ENCODE data around the gene PARG.
"Not testable (repeated sequence)": the region's sequence is repeated elsewhere in the genome, so short reads cannot be mapped to it uniquely, and the experiment has no call there.

The PARG gene

GRCh38 chr10:49819234-49819958 lies 122.4 kb downstream of the PARG start:
- DNase-seq, result no peak

GRCh38 chr10:49817845-49818244 lies 124.0 kb downstream of the PARG start:
- no peak for DNase-seq

GRCh38 chr10:49803988-49804387 lies 137.8 kb downstream of the PARG start:
- no peak for DNase-seq

GRCh38 chr10:49798275-49798674 lies 143.6 kb downstream of the PARG start:
- DNase-seq, result no peak

- no peak for DNase-seq
These were observed 150.7 kb downstream of the PARG start for GRCh38 chr10:49791100-49791499.

GRCh38 chr10:49784681-49785080 lies 157.1 kb downstream of the PARG start:
- DNase-seq, result no peak

GRCh38 chr10:49783645-49784044 lies 158.2 kb downstream of the PARG start:
- no peak for DNase-seq

GRCh38 chr10:49781247-49781646 lies 160.6 kb downstream of the PARG start:
- DNase-seq, result no peak

- no peak for DNase-seq
These were observed 163.6 kb downstream of the PARG start for GRCh38 chr10:49778197-49778596.

- DNase-seq, result no peak
These were observed 165.0 kb downstream of the PARG start for GRCh38 chr10:49776851-49777250.

- no peak for DNase-seq
These were observed 166.8 kb downstream of the PARG start for GRCh38 chr10:49775014-49775413.

GRCh38 chr10:49772944-49773343 lies 168.9 kb downstream of the PARG start:
- DNase-seq, result not testable (repeated sequence)

GRCh38 chr10:49771046-49771445 lies 170.8 kb downstream of the PARG start:
- DNase-seq, result not testable (repeated sequence)

GRCh38 chr10:49769692-49770091 lies 172.1 kb downstream of the PARG start:
- no peak for DNase-seq

GRCh38 chr10:49768731-49769130 lies 173.1 kb downstream of the PARG start:
- no peak for DNase-seq

GRCh38 chr10:49768329-49768728 lies 173.5 kb downstream of the PARG start:
- DNase-seq, result no peak
